HFFc6 (cell line): ENCODE data around the gene CENPU. TPM values are rescaled to one million over a fixed set of nuclear protein-coding genes. Genes with fewer than 3 reads are reported as not detected.

Experiments used
- DNase-seq: peaks from one replicate; pipeline ENCODE4 v3.0.0-alpha.2; 2018
- H3K27ac Mint-ChIP-seq: 2 replicates; pipeline ENCODE4 v1.8.0; 2020; ENCODE audit warnings: mild to moderate bottlenecking, mixed read lengths
- H3K27me3 Mint-ChIP-seq: 2 replicates; pipeline ENCODE4 v1.8.0; 2021; ENCODE audit warnings: mild to moderate bottlenecking, moderate library complexity, mixed read lengths; ENCODE audit not compliant: insufficient read depth
- H3K36me3 Mint-ChIP-seq: 2 replicates; pipeline ENCODE4 v1.8.0; 2021; ENCODE audit warnings: low read depth, mixed read lengths
- H3K4me1 Mint-ChIP-seq: 2 replicates; pipeline ENCODE4 v1.8.0; 2020; ENCODE audit warnings: low read depth, mixed read lengths
- H3K4me3 Mint-ChIP-seq: 2 replicates; pipeline ENCODE4 v1.8.0; 2020; ENCODE audit warnings: mild to moderate bottlenecking, moderate library complexity, mixed read lengths
- H3K9me3 Mint-ChIP-seq: 2 replicates; pipeline ENCODE4 v1.8.0; 2020; ENCODE audit warnings: mild to moderate bottlenecking, mixed read lengths
- total RNA-seq, 6 experiments: library from RNA; stranded (reverse); fragmentation: NEBNext Ultra II Directional; extraction: Animal tissue kit (Norgen Biotek cat#: 25700); gene quantifications; 2 replicates in 1 of 6; 3 replicates in 5 of 6; pipeline ENCODE4 v1.2.3, GENCODE V29; 2021
- TF ChIP-seq, protein P1 (sequence below): fragments of 200-600 bp; sonication (generic); IDR thresholded peaks from 2 replicates; pipeline ENCODE4 v1.5.0; 2021; ENCODE audit warnings: antibody characterized with exemption, mild to moderate bottlenecking

The CENPU gene
- total RNA-seq, 6 experiments from 2014 or later, result 8.8 to 19.1 (median 17.0) TPM

DNA sequence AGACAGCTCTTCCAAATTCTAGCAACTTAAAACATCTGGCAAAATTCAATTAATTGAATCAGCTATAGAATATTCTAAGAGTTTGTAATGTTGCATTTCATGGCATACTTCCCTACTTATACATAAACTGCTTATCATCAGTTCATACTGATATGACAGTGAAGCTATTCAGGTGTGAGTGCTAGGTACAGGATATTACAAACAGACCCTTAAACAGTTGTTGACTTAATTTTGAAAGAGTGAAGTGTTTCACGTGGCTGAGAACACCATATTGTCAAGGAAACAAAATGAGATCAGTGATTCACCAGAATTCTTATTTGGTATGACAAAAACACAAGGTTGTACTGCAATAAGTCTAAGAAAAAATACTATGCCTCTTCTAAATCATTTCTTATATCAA, 27.4 kb downstream of the CENPU start:
- Mint-ChIP-seq H3K27ac (no peak overlapping the region; the same call in 1 of the 2 replicates), H3K36me3 (peaks cover 30% of the 10 kb centered on the region; the same call in 1 of the 2 replicates), H3K9me3 (no peaks in the 10 kb centered on the region), H3K4me3 (no peak overlapping the region), H3K27me3 (no peaks in the 10 kb centered on the region), H3K4me1 (no peaks in the 10 kb centered on the region)
- TF ChIP-seq, protein P1, sequence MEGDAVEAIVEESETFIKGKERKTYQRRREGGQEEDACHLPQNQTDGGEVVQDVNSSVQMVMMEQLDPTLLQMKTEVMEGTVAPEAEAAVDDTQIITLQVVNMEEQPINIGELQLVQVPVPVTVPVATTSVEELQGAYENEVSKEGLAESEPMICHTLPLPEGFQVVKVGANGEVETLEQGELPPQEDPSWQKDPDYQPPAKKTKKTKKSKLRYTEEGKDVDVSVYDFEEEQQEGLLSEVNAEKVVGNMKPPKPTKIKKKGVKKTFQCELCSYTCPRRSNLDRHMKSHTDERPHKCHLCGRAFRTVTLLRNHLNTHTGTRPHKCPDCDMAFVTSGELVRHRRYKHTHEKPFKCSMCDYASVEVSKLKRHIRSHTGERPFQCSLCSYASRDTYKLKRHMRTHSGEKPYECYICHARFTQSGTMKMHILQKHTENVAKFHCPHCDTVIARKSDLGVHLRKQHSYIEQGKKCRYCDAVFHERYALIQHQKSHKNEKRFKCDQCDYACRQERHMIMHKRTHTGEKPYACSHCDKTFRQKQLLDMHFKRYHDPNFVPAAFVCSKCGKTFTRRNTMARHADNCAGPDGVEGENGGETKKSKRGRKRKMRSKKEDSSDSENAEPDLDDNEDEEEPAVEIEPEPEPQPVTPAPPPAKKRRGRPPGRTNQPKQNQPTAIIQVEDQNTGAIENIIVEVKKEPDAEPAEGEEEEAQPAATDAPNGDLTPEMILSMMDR, result no peak
- DNase-seq, result no peak

DNA sequence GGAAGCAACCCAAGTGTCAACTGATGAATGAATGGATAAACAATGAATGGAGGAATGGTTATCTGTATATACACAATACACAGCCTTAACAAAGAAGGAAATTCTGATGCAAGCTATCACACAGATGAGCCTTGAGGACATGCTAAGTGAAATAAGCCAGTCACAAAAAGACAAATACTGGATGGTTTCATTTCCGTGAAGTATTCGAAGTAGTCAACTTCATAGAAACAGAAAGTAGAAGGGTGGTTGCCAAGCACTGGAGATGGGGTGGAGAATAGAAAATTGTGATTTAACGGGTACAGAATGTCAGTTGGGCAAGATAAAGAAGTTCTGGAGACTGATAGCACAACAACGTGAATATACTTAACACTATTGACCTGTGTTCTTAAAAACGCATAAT, 28.2 kb downstream of the CENPU start:
- H3K4me3 Mint-ChIP-seq, result no peak overlapping the region
- TF ChIP-seq, protein P1, result no peak
- H3K9me3 Mint-ChIP-seq, result no peaks in the 10 kb centered on the region
- no peak overlapping the region for H3K27ac Mint-ChIP-seq
- H3K4me1 Mint-ChIP-seq, result peaks cover 2% of the 10 kb centered on the region; the same call in 1 of the 2 replicates
- H3K27me3 Mint-ChIP-seq, result no peaks in the 10 kb centered on the region
- H3K36me3 Mint-ChIP-seq, result peaks cover 30% of the 10 kb centered on the region; the same call in 1 of the 2 replicates
- no peak for DNase-seq

DNA sequence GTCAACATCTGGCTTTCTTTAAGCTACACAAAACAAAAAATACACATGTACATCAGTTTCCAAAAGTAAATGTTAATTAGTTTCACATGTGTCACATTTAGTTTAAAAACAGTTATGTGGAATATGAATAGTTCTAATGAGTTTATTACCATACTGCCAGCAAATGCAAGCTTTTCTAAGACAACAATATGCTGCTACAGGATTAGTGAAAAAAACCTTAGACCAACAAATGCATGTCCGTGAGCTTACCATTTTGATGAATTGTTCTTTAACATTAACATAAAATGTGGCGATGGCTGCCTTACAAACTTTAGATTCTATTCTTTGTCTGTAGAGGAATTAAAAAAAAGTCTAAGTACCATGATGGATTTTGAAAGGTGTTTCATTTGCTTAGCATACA, 31.8 kb downstream of the CENPU start:
- DNase-seq, result no peak
- no peaks in the 10 kb centered on the region for H3K9me3 Mint-ChIP-seq
- TF ChIP-seq, protein P1, result no peak
- H3K27ac Mint-ChIP-seq, result no peak overlapping the region
- no peak overlapping the region for H3K4me3 Mint-ChIP-seq
- H3K4me1 Mint-ChIP-seq, result peaks cover 14% of the 10 kb centered on the region; the same call in 1 of the 2 replicates
- peaks cover 19% of the 10 kb centered on the region; the same call in 1 of the 2 replicates for H3K36me3 Mint-ChIP-seq
- no peaks in the 10 kb centered on the region for H3K27me3 Mint-ChIP-seq

DNA sequence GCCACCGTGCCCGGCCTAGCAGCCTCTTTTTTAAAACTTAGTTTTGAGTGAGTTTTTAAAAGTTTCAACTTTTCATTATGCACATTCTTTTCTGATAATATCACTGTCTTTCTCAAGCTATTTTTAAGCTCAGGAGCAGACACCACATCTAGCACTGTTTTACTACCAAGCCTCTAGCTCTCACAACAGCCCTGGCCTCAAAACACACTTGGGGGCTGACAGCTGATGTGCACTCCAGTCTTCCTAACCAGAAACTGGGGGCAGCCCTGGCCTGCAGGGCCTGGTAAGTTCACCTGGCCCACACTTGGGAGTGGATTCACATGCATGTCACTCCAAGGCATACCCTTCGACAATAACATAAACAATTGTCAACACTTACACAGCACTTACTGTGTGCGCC, 34.0 kb downstream of the CENPU start:
- no peak overlapping the region for H3K4me3 Mint-ChIP-seq
- TF ChIP-seq, protein P1, result no peak
- no peaks in the 10 kb centered on the region for H3K9me3 Mint-ChIP-seq
- peaks cover 19% of the 10 kb centered on the region; the same call in 1 of the 2 replicates for H3K36me3 Mint-ChIP-seq
- H3K4me1 Mint-ChIP-seq, result peaks cover 28% of the 10 kb centered on the region
- DNase-seq, result peak; percentile 19
- peak overlapping the region; percentile 48; the same call in 1 of the 2 replicates for H3K27ac Mint-ChIP-seq
- H3K27me3 Mint-ChIP-seq, result no peaks in the 10 kb centered on the region

DNA sequence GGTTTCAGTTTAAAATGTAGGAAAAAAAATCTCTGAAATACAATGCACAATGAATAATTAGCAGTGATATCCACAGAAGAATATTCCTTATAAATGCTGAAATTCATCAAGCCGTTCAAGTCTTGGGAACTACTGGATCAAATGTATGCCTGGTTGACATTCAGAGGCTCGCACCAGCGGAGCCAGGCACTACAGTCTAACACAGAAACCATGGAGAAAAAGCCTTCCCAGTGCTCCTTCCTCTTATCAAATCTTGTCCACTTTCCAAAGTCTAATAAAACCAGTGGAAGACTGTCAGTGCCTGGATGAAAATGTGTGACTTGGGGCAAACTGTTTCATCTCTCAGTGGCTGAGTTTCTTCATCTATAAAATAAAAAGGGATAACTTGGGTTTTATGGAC, 35.9 kb downstream of the CENPU start:
- Mint-ChIP-seq H3K27me3 (no peaks in the 10 kb centered on the region), H3K27ac (no peak overlapping the region), H3K9me3 (no peaks in the 10 kb centered on the region), H3K4me3 (no peak overlapping the region), H3K36me3 (peaks cover 29% of the 10 kb centered on the region), H3K4me1 (peaks cover 29% of the 10 kb centered on the region)
- TF ChIP-seq, protein P1, result no peak
- DNase-seq, result no peak
